ENCODE results near the gene CADM1.

Gene CADM1

GRCh38 chr11:115504276-115505158, at the start of gene CADM1:
Gene CADM1, minus strand, starts transcription at chr11:115504415.
- no peak for DNase-seq

- DNase-seq = no peak
These were observed 48.7 kb upstream of the CADM1 start for GRCh38 chr11:115552773-115553438.

GRCh38 chr11:115552151-115552772, 48.0 kb upstream of the CADM1 start:
- DNase-seq = no peak

GRCh38 chr11:115550291-115551059, 46.3 kb upstream of the CADM1 start:
- DNase-seq = no peak

GRCh38 chr11:115548878-115549528, 44.8 kb upstream of the CADM1 start:
- DNase-seq = no peak

GRCh38 chr11:115545581-115546210, 41.5 kb upstream of the CADM1 start:
- no peak for DNase-seq

GRCh38 chr11:115544422-115544948, 40.3 kb upstream of the CADM1 start:
- DNase-seq = no peak

GRCh38 chr11:115541518-115541917, 37.3 kb upstream of the CADM1 start:
- DNase-seq = no peak

GRCh38 chr11:115539844-115540243, 35.6 kb upstream of the CADM1 start:
- no peak for DNase-seq

GRCh38 chr11:115535781-115536180, 31.6 kb upstream of the CADM1 start:
- no peak for DNase-seq

- peak in 1 of 2 experiments; percentile 11 for DNase-seq
These were observed 26.5 kb upstream of the CADM1 start for GRCh38 chr11:115530752-115531151.

GRCh38 chr11:115528225-115528624, 24.0 kb upstream of the CADM1 start:
- no peak for DNase-seq

GRCh38 chr11:115527534-115528125, 23.4 kb upstream of the CADM1 start:
- no peak for DNase-seq

- DNase-seq = no peak
These were observed 21.4 kb upstream of the CADM1 start for GRCh38 chr11:115525531-115526006.

- no peak for DNase-seq
These were observed 20.4 kb upstream of the CADM1 start for GRCh38 chr11:115524572-115524971.

GRCh38 chr11:115523727-115524399, 19.6 kb upstream of the CADM1 start:
- no peak for DNase-seq

- DNase-seq = no peak
These were observed 18.1 kb upstream of the CADM1 start for GRCh38 chr11:115522302-115522701.

GRCh38 chr11:115521825-115522224, 17.6 kb upstream of the CADM1 start:
- DNase-seq = no peak

GRCh38 chr11:115518983-115519628, 14.9 kb upstream of the CADM1 start:
- DNase-seq = no peak
